HG03460 (cell line): ENCODE data around the gene ATP13A3.
"Not testable (repeated sequence)": the region's sequence is repeated elsewhere in the genome, so short reads cannot be mapped to it uniquely, and the experiment has no call there.

ENCODE experiments used
- ATAC-seq: cut with Tn5 transposase; IDR thresholded peaks from one replicate; pipeline ENCODE4 v1.9.1; 2021; ENCODE audit not compliant: unreplicated experiment

ATP13A3 gene

DNA sequence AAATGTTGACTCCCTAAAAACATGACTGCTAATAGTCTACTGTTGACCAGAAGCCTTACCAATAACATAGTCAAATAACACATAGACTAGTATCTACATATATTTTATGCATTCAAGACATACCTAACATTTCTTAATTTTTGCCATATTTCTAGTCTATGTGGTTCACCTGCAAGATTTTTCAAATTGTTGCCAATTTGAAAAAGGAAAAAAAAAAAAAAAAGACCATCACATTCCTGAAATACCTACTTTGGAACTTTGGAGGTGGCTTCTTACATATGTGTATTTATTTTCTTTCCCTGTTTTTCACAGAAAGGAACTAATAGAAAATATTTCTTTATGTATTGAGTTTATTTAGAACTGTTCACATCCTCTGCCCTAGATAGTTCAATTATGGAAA, 13.4 kb upstream of the ATP13A3 start:
- ATAC-seq: no peak

DNA sequence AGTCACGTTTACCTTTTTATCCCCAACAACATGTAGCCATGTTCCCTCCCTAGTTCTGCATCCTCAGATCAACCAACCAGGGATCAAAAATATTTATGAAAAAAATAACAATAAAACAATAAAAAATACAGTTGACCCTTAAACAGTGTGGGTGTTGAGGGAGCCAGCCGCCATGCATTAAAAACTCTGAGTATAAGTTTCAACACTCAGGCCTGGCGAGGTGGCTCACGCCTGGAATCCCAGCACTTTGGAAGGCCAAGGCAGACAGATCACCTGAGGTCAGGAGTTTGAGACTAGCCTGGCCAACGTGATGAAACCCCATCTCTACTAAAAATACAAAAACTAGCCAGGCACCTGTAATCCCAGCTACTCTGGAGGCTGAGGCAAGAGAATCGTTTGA, 12.7 kb upstream of the ATP13A3 start:
- ATAC-seq: not testable (repeated sequence)

GRCh38 chr3:194497799-194498575, 11.2 kb upstream of the ATP13A3 start:
- no peak for ATAC-seq

DNA sequence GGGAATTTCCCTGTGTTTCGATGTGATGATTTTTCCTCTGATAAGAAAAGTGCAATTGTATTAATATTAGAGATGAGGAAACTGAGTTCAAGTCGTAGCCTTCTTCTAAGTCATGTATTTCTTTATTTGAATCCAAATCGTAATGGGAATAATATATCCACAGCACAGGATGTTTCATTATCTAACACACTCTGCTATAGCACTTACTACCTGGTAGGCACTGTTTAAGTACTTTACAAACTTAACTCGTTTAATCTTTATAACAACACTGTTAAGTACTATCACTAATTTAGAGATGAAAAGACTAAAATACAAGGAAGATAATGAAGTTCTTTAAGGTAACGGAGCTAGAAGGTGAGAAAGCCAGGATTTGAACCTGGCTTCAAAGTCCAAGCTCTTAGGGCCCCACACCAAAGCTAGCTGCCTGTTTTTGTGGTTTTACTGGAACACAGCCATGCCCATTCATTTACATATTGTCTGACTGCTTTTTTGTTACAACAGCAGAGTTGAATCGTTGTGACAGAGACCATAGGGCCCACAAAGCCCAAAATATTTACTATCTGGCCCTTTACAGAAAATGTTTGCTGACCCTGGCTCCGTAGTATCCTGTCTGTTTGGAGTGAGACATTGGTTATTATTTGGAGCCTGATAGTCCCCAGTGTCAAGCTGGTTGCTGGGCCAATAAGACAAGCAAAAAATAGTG, 9.6 kb upstream of the ATP13A3 start:
- ATAC-seq: peak; percentile 61

DNA sequence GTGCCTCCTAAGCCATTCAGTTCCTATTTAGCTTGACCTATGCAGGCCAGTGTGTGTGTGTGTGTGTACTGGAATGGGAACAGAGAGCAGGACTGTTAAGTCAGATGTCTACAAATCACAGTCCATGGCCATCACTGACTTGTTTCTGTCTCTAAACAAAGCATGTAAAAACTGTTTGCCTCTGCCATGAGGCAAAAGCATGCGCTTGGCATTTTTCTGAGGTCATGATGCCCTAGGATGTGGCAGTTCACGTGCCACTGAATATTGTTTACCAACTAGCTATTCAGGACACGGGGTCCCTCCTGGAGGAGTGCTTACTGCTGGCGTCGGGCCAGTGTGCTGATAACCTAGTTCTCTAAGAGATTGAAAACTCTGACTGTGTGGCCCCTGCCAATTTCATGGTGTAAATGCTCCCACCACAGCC, 8.2 kb upstream of the ATP13A3 start:
- ATAC-seq: no peak

DNA sequence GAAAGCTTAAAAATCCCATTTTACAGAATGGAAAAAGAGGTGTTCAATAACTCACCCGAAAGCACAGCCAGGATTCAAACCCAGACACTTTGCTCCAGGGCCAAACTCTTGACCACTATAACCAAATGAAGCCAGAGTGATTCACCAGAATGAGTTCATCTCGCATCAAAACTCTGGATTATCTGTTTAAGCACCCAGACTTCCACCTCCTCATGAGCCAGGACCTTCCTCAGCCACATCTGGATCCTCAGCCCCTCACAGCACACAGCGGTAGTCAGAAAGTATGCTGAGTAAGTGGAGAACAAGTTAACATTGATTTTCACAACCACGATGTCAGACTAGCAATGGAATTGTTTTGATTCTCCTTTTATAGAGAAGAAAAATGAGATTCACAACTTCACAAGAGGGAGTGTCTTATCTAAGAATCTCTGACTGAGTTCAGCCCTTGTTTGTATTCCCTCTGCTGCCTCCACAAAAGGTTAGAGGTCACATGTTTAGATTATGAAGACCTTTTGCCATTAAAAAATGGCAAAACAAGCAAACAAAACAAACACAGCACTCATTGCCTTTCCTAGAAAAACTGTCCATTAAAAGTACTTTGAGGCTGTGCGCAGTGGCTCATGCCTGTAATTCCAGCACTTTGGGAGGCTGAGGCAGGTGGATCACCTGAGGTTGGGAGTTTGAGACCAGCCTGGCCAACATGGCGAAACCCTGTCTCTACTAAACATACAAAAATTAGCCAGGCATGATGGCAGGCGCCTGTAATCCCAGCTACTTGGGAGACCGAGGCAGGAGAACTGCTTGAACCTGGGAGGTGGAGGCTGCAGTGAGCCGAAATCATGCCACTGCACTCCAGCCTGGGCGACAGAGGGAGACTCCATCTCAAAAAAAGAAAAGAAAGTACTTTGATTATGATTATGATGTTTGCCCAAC, 7.5 kb upstream of the ATP13A3 start:
- ATAC-seq: not testable (repeated sequence)

GRCh38 chr3:194492001-194492400, 5.2 kb upstream of the ATP13A3 start:
- ATAC-seq: no peak

- peak; percentile 34 for ATAC-seq
Observed at GRCh38 chr3:194489736-194490612, 3.2 kb upstream of the ATP13A3 start.

DNA sequence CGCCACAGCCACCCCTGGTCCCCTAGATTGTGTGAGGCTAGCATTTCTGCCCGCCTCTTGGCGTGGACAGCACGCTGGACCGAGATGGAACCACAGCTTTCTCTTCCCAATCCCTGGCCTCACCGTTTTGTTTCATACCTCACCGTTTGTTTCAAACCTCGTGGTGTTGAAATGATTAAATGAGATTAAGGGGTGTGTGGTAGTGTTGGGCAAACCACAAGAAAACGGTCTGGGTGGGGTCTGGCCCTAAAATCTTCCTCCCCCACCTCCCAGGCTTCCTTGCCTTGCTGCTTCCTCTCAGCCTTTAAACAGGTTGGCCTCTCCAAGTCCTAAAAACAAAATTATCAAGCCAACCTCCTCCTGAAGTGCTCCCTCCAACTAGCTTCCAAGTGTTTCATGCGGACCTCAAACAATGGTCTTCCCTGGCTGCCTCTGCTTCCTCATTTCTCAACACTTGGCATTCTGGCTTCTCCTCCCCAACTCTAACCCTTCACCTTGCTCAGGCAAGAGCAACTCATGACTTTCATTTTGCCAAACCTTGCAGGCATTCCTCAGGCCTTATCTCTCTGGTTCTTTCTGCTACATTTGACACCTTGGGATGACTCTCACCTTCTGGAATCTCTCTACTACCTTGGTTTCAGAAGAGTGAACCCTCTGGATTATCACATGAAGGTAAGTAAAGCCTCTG, 1.4 kb upstream of the ATP13A3 start:
- no peak for ATAC-seq

- ATAC-seq: peak; percentile 21
Observed at GRCh38 chr3:194487289-194488054, 670 bp upstream of the ATP13A3 start.

GRCh38 chr3:194485881-194486539, 792 bp downstream of the ATP13A3 start:
- peak; percentile 10 for ATAC-seq

GRCh38 chr3:194485468-194485880, 1.3 kb downstream of the ATP13A3 start:
- no peak for ATAC-seq

DNA sequence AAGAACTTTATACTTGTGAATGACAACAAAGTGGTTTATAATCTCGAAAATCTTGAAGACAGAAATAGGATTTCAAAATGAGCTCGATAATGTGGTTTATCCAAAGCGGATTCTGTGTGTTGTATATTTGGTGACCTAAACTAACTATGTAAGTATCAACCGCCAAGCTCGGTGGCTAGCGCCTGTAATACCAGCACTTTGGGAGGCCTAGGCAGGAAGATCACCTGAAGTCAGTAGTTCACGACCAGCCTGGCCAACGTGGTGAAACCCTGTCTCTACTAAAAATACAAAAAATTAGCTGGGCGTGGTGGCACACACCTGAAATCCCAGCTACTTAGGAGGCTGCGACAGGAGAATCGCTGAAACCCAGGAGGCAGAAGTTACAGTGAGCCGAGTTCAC, 2.2 kb downstream of the ATP13A3 start:
- no peak for ATAC-seq

DNA sequence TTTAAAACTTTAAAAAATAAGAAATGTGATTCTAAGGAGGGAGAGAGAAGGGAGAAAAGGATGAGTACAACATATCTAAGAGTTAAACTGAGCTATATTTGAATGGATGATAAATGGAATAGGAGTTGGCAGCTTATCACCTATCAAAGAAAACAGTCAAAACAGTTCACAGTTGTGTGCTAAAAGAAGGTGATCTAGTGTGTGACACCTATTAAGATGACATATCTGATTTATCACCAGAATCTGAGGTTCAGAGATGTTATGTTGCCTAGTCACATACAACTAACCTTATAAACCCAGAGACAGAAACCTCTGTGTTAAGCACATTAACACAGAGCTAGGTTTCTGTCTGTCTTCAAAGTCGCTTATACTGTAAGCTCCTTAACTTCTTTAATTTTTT, 3.0 kb downstream of the ATP13A3 start:
- no peak for ATAC-seq

- ATAC-seq: not testable (repeated sequence)
Observed at GRCh38 chr3:194482830-194483229, 4.0 kb downstream of the ATP13A3 start.

GRCh38 chr3:194482196-194482593, 4.6 kb downstream of the ATP13A3 start:
- no peak for ATAC-seq

- ATAC-seq: no peak
Observed at GRCh38 chr3:194481525-194482195, 5.1 kb downstream of the ATP13A3 start.

- no peak for ATAC-seq
Observed at GRCh38 chr3:194481103-194481502, 5.7 kb downstream of the ATP13A3 start.
